Measurements from ENCODE around the gene CDC42EP5.
"Not testable (repeated sequence)": the region's sequence is repeated elsewhere in the genome, so short reads cannot be mapped to it uniquely, and the experiment has no call there.

The CDC42EP5 gene

DNA sequence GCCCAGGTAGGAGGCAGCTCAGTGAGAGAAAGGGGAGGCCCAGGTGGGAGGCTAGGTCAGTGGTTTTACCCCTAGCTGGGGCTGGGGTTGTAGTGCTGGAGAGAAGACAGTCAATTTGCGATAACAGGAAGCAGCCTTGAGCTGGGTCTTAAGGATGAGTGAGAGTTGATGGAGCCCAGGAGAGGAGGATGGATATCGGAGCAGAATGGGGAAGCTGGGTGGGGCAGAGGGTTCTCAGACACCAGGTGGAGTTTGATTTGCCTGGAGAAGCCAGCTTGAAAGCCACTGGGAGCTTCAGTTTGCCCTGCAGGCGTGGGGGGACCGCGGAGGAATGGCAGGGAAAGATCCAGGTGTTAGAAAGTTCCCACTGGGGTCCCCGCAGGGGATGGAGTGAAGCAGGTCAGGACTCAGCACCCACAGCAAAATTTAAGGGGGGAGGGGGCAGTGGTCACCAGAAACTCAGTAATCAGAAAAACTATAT lies 836 bp upstream of the CDC42EP5 start:
- TF ChIP-seq, protein P1, sequence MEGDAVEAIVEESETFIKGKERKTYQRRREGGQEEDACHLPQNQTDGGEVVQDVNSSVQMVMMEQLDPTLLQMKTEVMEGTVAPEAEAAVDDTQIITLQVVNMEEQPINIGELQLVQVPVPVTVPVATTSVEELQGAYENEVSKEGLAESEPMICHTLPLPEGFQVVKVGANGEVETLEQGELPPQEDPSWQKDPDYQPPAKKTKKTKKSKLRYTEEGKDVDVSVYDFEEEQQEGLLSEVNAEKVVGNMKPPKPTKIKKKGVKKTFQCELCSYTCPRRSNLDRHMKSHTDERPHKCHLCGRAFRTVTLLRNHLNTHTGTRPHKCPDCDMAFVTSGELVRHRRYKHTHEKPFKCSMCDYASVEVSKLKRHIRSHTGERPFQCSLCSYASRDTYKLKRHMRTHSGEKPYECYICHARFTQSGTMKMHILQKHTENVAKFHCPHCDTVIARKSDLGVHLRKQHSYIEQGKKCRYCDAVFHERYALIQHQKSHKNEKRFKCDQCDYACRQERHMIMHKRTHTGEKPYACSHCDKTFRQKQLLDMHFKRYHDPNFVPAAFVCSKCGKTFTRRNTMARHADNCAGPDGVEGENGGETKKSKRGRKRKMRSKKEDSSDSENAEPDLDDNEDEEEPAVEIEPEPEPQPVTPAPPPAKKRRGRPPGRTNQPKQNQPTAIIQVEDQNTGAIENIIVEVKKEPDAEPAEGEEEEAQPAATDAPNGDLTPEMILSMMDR (IDR thresholded peaks at IDR 0.05) = no peak
- Histone ChIP-seq H3K4me3 (ENCODE audit: low read depth in 1 of 2, low read length in 1 of 2) (no peak overlapping the region), H3K36me3 (no peaks in the 10 kb centered on the region), H3K9me3 (no peaks in the 10 kb centered on the region), H3K27ac (no peak overlapping the region), H3K27me3 (peaks cover 96% of the 10 kb centered on the region), H3K4me1 (ENCODE audit: control insufficient read depth in 1 of 2, insufficient read depth in 1 of 2, low read depth in 1 of 2, low read length in 1 of 2) (no peaks in the 10 kb centered on the region)

DNA sequence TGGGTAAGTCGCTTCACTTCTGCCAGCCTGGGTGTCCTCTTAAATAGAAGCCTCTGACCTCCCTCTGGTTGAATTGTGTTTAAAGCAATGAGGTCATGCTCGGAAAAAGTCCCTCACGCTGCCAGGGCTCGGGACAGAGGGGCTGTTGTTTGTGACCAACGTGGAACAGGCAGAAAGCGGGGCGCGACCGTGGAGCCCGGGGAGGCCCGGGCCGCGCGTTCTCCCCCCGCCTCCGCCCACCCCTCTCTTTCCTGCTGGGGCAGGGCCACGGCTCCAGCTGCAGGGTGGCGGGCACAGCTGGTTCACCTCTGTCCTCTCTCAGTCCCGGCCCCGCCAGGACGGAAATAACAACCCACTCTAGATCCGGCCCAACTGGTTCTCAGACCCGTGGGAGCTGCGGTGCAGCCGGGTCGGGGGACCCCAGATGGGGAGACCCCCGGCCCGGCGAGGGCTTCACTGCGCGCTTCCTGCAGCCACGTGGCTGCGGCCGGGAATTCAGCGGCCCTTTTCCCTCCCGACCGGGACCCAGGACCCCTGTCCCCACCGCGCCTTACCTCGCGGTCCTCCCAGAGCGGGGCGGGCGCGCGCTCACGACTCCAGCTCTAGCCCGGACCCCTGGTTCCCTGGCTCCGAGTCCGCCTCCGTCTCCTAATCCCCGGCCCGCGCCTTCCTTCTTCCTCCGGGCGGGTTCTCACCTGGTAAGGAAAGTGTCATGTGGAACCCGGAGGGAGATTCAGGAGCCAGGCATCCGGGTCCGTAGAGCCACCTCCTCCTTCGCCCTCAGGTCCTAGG lies 1.9 kb downstream of the CDC42EP5 start:
- TF ChIP-seq, protein P1 (IDR thresholded peaks at IDR 0.05) = no peak
- Histone ChIP-seq H3K27me3 (peaks cover 96% of the 10 kb centered on the region), H3K4me1 (ENCODE audit: control insufficient read depth in 1 of 2, insufficient read depth in 1 of 2, low read depth in 1 of 2, low read length in 1 of 2) (no peaks in the 10 kb centered on the region), H3K9me3 (no peaks in the 10 kb centered on the region), H3K4me3 (ENCODE audit: low read depth in 1 of 2, low read length in 1 of 2) (no peak overlapping the region), H3K36me3 (no peaks in the 10 kb centered on the region), H3K27ac (no peak overlapping the region)

DNA sequence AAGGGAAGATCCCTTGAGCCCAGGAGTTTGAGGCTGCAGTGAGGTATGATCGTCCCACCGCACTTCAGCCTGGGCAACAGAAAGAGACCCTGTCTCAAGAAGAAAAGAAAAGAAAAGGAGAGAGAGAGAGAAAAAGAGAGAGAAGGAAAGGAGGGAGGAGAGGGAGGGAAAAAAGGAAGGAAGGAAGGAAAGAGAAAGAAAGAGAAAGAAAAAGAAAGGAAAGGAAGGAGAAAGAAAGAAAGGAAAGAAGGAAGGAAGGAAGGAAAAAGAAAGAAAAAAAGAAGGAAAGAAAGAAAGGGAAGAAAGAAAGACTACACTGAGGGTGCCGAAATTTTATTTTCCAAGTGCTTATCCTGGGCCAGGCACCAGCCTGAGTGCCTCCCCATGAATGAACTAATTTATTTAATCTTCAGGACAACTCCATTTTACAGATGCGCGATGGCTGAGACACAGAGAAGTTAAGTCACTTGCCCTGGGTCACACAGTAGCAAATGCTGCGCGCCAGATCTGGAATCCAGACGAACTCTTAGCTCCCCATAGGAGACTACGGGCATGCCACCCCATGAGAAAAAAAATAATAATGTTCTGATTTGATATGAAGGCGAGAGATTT lies 2.7 kb downstream of the CDC42EP5 start:
- H3K4me1 ChIP-seq (ENCODE audit: control insufficient read depth in 1 of 2, insufficient read depth in 1 of 2, low read depth in 1 of 2, low read length in 1 of 2) = no peaks in the 10 kb centered on the region
- H3K27me3 ChIP-seq = peaks cover 96% of the 10 kb centered on the region
- H3K9me3 ChIP-seq = no peaks in the 10 kb centered on the region
- H3K36me3 ChIP-seq = no peaks in the 10 kb centered on the region
- TF ChIP-seq, protein P1 (IDR thresholded peaks at IDR 0.05) = no peak
- no peak overlapping the region for H3K27ac ChIP-seq
- H3K4me3 ChIP-seq (ENCODE audit: low read depth in 1 of 2, low read length in 1 of 2) = no peak overlapping the region

DNA sequence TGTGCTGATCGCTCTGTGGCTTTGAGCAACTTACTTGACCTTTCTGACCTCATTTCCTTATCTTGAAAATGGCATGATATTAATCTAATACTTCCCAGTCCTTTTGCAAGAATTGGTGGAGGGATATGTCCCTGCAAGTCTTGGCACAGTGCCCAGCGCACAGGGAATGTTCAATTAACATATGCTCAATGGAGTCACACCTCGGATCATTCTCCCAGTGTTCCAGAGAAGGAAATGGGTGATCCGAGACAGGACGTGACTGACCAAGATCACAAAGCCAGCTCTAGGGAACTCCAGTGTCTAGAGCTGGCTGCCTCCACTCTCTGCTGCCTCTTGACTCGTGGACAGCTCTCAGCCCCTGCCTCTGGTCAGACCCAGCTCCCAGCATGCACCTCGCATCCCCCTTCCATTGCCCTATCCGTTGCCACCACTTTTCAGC lies 3.6 kb downstream of the CDC42EP5 start:
- H3K36me3 ChIP-seq = no peaks in the 10 kb centered on the region
- peaks cover 3 to 5% of the 10 kb centered on the region in 2 experiments for H3K4me1 ChIP-seq (ENCODE audit: control insufficient read depth in 1 of 2, insufficient read depth in 1 of 2, low read depth in 1 of 2, low read length in 1 of 2)
- no peaks in the 10 kb centered on the region for H3K9me3 ChIP-seq
- TF ChIP-seq, protein P1 (IDR thresholded peaks at IDR 0.05) = no peak
- no peak overlapping the region for H3K27ac ChIP-seq
- H3K27me3 ChIP-seq = peaks cover 96% of the 10 kb centered on the region
- H3K4me3 ChIP-seq (ENCODE audit: low read depth in 1 of 2, low read length in 1 of 2) = no peak overlapping the region

DNA sequence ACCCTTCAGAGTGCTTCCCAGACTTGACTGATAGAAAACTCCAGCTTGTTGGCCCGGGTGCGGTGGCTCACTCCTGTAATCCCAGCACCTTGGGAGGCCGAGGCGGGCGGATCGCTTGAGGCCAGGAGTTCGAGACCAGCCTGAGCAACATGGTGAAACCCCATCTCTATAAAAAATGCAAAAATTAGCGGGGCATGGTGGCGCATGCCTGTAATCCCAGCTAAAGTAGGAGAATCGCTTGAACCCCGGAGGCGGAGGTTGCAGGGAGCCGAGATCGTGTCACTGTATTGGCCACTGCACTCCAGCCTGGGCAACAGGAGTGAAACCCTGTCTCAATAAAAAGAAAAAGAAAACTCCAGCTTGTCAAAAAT lies 7.0 kb downstream of the CDC42EP5 start:
- Histone ChIP-seq H3K36me3 (peaks cover 15% of the 10 kb centered on the region), H3K4me1 (ENCODE audit: control insufficient read depth in 1 of 2, insufficient read depth in 1 of 2, low read depth in 1 of 2, low read length in 1 of 2) (peaks cover 28 to 32% of the 10 kb centered on the region in 2 experiments), H3K27me3 (peaks cover 84% of the 10 kb centered on the region)
- H3K4me3 ChIP-seq (ENCODE audit: low read depth in 1 of 2, low read length in 1 of 2); H3K9me3 ChIP-seq; H3K27ac ChIP-seq: not testable (repeated sequence)

Measured in neutrophil (primary cell).